ENCODE results near the gene NKX1-1.

- TF ChIP-seq CTCF (IDR thresholded peaks at IDR 0.05) (no peak), POLR2A (IDR thresholded peaks at IDR 0.05) (no peak)
Measured at GRCh38 chr4:1400191-1400805, 5.9 kb downstream of the NKX1-1 start.
